ENCODE results near the gene HAUS7.

HAUS7 gene

GRCh38 chrX:153475751-153476281 lies 5.4 kb upstream of the HAUS7 start:
- FAIRE-seq: no peak

DNA sequence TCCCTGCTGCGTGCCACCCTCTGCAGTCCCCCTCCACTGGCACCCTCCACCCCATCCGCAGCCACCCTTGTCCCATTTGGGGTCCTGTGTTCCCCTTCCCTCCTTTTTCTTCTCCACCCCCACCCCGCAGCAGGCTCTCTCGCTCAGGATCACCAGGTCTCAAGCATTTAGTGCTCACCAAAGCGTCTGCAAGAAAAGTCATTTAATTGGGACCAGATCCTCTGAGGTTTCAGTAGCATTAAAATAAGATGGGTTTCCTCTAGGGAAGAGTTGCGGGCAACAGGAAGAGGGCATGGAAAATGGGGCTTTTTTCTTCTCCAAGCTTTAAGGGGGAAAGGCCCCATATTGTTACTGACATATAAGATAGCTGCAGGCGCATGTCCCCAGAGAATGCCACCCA lies 4.9 kb upstream of the HAUS7 start:
- no peak for FAIRE-seq

GRCh38 chrX:153474718-153475117 lies 4.3 kb upstream of the HAUS7 start:
- FAIRE-seq: no peak

- FAIRE-seq: no peak
These were observed 3.9 kb upstream of the HAUS7 start for GRCh38 chrX:153474266-153474665.

GRCh38 chrX:153473126-153473525 lies 2.8 kb upstream of the HAUS7 start:
- no peak for FAIRE-seq

DNA sequence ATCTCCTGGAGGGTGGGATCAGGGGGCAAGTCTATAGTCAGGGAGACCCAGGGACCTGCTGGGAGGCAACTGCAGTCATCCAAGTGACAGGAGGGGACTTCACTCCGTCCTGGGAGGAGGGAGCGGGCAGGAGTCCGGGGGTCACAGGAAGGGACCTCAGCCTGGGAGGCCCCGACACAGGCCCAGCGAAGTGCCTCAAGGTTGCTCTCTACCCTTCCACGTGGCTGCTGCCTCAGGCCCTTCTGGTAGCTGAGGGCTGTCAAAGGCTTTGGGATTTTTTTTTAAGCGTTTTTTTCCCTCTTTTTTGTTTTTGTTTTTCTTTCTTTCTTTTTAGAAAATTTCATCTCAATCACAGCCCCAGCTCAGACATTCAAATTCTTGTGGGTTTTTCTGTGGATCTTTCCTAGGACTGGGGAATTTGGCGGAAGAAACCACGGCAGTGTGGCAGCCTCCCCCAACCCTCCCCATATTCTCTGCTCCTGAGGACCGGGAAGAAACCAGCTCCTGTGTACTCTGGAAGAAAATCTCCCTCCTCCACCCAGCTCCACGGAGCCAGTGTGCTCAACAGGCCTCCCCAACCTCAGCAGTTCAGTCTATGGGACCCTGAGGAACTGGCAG lies 1.4 kb upstream of the HAUS7 start:
- FAIRE-seq: no peak

DNA sequence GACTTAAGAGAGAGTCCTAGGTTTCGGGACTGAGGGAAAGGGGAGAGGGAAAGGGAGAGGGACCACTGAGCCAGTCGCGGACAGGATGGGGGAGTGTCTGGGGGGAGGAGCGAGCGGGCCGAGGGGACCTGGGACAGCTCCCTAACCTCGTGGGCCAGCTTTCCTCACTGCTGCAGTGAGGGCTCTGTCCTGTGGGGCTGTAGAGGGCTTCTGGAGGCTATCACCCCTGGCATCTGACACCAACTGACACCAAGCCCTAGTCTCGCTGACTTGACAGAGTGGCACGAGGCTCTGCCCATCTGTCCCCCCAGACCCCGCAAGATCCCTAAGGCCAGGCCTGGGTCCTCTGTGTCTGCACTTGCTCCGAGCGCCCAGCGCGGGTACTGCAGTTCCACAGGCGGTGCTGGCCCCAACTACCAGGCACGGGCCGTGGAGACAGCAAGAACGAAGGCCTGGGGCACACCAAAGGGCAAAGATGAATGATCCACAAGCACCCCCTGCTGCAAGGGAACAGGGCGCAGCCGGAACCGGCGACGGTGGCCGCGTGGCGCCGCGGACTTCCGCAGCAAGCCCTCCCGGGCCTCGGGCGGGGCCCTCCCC lies 465 bp downstream of the HAUS7 start:
- FAIRE-seq: no peak

GRCh38 chrX:153468008-153468580 lies 2.3 kb downstream of the HAUS7 start:
- no peak for FAIRE-seq

- FAIRE-seq: no peak
These were observed 4.5 kb downstream of the HAUS7 start for GRCh38 chrX:153465691-153466380.

DNA sequence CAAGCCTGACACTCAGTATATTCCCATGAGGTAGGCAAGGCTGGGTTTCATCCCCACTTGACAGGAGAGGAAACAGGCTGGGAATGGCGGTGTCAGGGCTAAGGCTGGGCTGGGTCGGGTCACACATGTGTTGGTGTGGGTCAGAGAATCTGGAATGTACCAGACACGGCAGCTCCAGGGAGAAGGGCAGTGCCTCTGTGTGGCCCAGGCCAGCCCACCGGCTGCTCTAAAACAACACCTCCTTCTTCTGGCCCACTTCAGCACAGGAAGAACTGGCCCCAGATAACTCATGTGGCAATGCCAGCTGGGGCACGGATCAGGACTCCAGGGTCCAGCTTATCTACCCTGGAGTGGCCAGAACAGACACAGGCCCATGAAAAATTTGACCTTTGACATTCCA lies 6.3 kb downstream of the HAUS7 start:
- FAIRE-seq: no peak

GRCh38 chrX:153463556-153463955 lies 6.8 kb downstream of the HAUS7 start:
- no peak for FAIRE-seq

- no peak for FAIRE-seq
These were observed 7.3 kb downstream of the HAUS7 start for GRCh38 chrX:153463031-153463430.

- FAIRE-seq: no peak
These were observed 8.1 kb downstream of the HAUS7 start for GRCh38 chrX:153462291-153462690.

- no peak for FAIRE-seq
These were observed 9.6 kb downstream of the HAUS7 start for GRCh38 chrX:153460826-153461225.

- no peak for FAIRE-seq
These were observed 10.4 kb downstream of the HAUS7 start for GRCh38 chrX:153459986-153460385.

- no peak for FAIRE-seq
These were observed 11.9 kb downstream of the HAUS7 start for GRCh38 chrX:153458476-153458875.

DNA sequence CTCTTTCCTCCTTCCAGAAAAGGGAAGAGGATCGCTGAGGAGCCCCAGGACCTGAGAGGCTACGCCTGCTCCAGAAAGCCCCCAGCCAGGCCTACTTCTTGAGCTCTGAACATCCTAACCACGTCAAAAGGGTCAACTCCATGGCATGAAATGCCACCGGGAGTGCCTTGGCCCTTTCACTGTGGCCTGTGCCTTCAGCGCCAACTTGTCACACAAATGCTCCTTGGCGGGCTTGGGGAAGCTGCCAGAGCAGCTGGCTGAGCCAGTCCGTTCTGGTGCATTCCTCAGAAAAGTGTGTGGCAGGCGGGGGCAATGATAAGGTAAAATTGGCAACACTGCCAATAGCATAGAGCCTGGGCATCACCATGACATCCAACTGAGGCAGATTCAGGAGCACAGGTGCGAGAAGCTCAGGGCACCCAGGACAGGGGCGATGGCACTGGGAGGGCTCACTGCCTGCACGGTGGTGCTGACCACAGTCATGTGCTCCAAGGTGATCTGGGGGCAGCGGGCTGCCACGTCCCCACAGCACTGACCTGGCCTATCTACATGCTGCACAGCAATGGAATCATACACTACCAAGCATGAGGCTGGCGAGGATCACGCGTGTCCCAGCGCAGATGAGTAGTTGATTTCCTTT lies 12.4 kb downstream of the HAUS7 start:
- FAIRE-seq: no peak

GRCh38 chrX:153457136-153457825 lies 13.1 kb downstream of the HAUS7 start:
- no peak for FAIRE-seq

DNA sequence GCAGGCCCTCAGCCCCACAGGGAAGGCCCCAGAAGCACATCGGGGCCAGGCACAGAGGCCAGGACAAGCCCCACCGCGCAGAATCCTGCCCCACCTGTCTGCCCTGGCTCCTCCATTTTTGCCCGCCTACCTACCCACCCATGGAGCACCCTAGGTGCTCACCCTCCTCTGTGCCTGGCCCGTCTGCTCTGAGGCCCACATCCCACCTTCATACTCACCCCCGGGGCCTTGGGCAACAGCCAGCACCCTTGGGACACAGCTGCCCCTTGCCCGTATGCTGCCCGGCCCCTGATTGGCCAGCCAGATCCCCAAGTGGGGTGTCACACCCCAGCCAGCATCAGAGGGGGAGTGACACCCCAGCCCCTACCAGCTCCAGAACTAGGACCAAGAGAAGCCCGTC lies 13.7 kb downstream of the HAUS7 start:
- no peak for FAIRE-seq

GRCh38 chrX:153456161-153456560 lies 14.2 kb downstream of the HAUS7 start:
- FAIRE-seq: no peak

GRCh38 chrX:153455571-153455970 lies 14.8 kb downstream of the HAUS7 start:
- FAIRE-seq: no peak

GRCh38 chrX:153454901-153455550 lies 15.3 kb downstream of the HAUS7 start:
- FAIRE-seq: no peak
